Endometrial microvascular endothelial cells (primary cell): Measurements from ENCODE around the gene KMT2A. TPM values are rescaled to one million over a fixed set of nuclear protein-coding genes. Genes with fewer than 3 reads are reported as not detected.
"Not testable (repeated sequence)": the region's sequence is repeated elsewhere in the genome, so short reads cannot be mapped to it uniquely, and the experiment has no call there.

ENCODE experiments used
- in situ Hi-C: cut with HindIII; loops from 2 replicates; pipeline ENCODE4 v1.10.0; 2017; ENCODE audit warnings: low sequenced_read_pairs, low pct_unique_long_range_greater_than_20kb; ENCODE audit errors: inconsistent ontology term
- total RNA-seq: library from RNA; depleted of rRNA; stranded (reverse); fragments of >200 nt; gene quantifications from one replicate; pipeline ENCODE4 v1.2.3, GENCODE V29; 2015; ENCODE audit errors: inconsistent ontology term

Gene KMT2A
- total RNA-seq, 1 donor from 2014 or later: 29.9 TPM

- in situ Hi-C loops: no loop called here
Observed at GRCh38 chr11:118434123-118434552, 2.2 kb upstream of the KMT2A start.

- in situ Hi-C loops: no loop called here
Observed at GRCh38 chr11:118434553-118435289, 1.6 kb upstream of the KMT2A start.

- in situ Hi-C loops: no loop called here
Observed at GRCh38 chr11:118435290-118435892, 901 bp upstream of the KMT2A start.

DNA sequence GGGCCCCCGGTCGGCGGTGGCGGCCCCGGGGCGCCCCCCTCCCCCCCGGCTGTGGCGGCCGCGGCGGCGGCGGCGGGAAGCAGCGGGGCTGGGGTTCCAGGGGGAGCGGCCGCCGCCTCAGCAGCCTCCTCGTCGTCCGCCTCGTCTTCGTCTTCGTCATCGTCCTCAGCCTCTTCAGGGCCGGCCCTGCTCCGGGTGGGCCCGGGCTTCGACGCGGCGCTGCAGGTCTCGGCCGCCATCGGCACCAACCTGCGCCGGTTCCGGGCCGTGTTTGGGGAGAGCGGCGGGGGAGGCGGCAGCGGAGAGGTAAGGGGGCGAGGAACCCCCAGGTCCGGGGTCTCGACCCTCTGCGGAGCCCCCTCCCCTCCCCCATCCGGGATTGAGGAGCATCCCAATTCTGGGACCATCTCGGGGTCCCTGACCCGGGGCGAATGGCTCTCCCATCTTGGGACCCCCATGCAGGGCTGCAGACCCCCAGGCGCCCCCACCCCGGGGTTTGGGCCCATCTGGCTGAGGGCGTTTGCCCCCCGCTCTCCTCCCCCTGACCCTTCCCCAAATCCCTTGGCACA lies 431 bp downstream of the KMT2A start:
- in situ Hi-C loops: no loop called here

GRCh38 chr11:118437208-118438125 lies 1.2 kb downstream of the KMT2A start:
- in situ Hi-C loops: no loop called here

GRCh38 chr11:118438314-118438931 lies 2.1 kb downstream of the KMT2A start:
- in situ Hi-C loops: no loop called here

DNA sequence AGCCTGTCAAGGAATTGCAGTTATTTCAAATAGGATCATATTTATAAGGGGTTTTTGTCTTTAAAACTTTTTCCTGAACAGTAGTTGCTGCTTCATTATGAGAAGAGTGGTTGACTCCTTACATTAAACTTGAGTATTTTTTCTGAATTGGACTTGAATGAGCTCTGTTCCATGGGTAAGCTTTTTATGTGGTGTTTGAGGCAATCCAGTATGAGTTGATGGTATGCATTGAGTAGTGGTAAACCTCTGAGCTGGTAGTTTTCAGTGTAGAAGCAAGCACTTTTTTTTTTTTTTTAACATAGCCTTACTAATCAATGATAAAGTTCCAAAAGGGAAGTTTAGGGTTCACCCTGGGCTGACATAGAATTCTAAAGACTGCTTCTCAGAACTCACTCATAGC lies 3.4 kb downstream of the KMT2A start:
- in situ Hi-C loops: no loop called here

DNA sequence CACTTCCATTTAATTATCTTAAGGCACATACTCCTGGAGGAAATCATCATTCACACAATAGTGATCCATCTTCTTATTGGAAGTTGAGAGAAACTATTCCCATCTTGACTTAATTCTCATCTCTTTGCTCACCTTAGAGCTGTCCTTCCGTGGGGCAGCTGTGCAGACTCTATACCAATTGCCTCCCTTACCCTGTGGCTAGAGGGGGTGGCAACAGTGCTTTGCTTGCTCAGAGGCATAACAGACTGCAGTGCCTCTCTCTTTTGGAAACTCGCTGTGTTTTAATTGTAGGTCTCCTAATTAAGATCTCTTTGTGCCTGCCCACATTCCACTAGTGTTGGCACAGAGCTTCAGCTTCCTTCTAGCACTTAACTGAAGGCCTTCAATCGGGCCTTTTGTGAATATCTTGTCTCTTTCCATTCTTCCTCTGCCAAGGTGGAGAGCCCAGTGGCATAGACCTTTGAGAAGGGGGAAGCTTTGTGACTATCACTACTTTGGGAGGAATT lies 5.5 kb downstream of the KMT2A start:
- in situ Hi-C loops: no loop called here

GRCh38 chr11:118442301-118442700 lies 6.0 kb downstream of the KMT2A start:
- in situ Hi-C loops: no loop called here

DNA sequence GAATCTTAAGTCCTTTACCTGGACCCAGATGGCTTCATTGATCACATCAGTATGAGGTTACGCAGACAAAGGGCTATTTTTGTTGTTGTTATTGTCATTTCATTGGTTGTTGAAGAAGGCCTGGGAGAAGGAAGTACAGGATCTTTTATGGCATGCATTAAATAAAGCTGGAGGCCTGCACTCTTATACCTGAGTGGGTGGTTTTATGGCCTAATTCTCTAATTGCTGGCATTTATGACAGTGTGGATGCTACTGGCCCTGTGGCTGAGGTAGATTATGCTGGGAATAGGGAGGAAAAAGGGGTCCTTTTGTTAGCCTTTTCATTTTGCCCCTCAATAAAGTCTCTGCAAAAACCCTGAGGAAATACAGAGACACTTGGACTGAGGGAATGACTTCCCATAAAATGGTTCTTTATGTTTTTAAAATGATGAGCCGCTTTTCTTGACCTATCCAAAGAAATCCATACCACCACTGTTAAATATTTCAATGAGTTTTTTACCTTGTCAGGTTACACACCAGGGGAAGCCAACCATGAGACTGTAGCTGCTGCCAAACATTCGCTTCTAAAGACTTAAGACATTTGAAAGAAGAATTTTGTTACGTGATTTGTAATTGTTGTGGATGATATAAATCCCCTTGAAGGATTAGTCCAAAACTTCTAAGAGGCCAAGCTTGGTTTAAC lies 6.8 kb downstream of the KMT2A start:
- in situ Hi-C loops: no loop called here

DNA sequence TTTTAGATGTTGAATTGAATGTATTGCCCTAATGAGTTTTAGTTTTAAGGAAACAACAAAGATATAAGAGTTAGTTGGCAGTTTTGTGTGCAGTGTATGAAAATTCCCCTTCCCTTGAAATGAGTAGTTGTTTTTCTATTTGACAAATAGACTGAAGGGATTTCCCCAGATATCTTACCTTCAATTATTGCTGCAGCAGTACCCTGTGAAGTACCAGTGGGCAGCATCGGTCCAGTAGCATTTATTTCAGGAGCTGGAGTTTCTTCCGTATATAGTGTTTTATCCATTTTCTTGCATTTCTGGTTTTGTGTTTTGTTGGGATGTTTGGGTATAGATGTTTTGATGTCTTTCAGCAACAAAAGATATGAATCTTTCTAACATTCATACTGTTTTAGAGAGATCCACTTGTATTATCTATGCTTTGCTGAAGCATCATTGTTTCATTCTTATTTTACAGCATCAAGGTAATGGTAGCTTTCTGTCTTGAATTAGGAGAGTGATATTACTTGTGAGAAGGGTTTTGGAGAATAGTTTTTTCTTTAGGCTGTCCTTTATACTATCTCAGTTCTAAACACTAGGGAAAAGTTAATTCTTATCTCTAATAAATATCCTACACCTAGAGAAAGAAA lies 7.4 kb downstream of the KMT2A start:
- in situ Hi-C loops: no loop called here

- in situ Hi-C loops: no loop called here
Observed at GRCh38 chr11:118447423-118447822, 11.1 kb downstream of the KMT2A start.

GRCh38 chr11:118448294-118448693 lies 12.0 kb downstream of the KMT2A start:
- in situ Hi-C loops: no loop called here

- in situ Hi-C loops: no loop called here
Observed at GRCh38 chr11:118449316-118449918, 13.1 kb downstream of the KMT2A start.

DNA sequence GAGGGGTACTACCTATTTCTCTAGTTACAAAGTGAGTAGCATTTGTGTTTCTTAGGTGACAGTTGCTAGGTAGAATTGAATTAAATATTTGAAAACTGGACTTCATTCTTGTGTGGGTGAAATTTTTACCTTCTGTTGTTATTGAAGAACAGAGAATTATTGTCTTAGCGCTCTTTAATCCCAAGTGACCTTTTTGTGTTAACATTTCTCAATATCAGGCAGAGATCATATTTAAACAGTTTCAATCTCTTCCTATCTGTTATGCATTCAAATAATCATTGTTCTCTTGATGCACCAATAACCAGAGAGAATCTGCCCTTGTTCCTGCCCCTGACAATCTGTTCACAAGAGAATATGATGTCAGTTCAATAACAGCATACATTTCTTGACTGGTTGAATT lies 14.2 kb downstream of the KMT2A start:
- in situ Hi-C loops: no loop called here

GRCh38 chr11:118462178-118462577 lies 25.9 kb downstream of the KMT2A start:
- in situ Hi-C loops: no loop called here

GRCh38 chr11:118468968-118469367 lies 32.7 kb downstream of the KMT2A start:
- in situ Hi-C loops: not testable (repeated sequence)
